Kasumi-1 (cell line): ENCODE results near the gene TRPM2.

ENCODE experiments used
- DNase-seq, 2 experiments: peaks; one replicate each; lab custom pipeline; 2025; lab: John Stamatoyannopoulos, UW

Gene TRPM2

GRCh38 chr21:44322621-44323325 lies 30.6 kb upstream of the TRPM2 start:
- DNase-seq, result no peak

DNA sequence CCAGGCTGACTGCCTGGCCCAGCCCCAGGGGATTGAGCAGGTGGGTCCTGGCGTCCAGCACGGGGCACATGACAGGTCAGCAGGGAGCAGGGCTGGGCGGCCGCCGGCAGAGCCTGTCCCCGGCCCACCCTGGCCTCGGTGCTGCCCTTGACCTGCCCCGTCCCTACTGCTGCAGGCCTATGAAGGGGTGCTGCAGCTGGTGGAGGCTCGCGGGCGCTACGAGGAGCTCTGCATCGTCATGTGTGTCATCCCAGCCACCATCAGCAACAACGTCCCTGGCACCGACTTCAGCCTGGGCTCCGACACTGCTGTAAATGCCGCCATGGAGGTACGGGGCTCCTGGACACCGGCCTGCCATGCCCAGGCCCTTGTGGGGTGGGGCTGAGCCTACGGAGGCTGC lies 29.8 kb upstream of the TRPM2 start:
- no peak for DNase-seq

GRCh38 chr21:44324106-44324853 lies 29.1 kb upstream of the TRPM2 start:
- no peak for DNase-seq

- DNase-seq, result no peak
These were observed 28.6 kb upstream of the TRPM2 start for GRCh38 chr21:44324854-44325107.

DNA sequence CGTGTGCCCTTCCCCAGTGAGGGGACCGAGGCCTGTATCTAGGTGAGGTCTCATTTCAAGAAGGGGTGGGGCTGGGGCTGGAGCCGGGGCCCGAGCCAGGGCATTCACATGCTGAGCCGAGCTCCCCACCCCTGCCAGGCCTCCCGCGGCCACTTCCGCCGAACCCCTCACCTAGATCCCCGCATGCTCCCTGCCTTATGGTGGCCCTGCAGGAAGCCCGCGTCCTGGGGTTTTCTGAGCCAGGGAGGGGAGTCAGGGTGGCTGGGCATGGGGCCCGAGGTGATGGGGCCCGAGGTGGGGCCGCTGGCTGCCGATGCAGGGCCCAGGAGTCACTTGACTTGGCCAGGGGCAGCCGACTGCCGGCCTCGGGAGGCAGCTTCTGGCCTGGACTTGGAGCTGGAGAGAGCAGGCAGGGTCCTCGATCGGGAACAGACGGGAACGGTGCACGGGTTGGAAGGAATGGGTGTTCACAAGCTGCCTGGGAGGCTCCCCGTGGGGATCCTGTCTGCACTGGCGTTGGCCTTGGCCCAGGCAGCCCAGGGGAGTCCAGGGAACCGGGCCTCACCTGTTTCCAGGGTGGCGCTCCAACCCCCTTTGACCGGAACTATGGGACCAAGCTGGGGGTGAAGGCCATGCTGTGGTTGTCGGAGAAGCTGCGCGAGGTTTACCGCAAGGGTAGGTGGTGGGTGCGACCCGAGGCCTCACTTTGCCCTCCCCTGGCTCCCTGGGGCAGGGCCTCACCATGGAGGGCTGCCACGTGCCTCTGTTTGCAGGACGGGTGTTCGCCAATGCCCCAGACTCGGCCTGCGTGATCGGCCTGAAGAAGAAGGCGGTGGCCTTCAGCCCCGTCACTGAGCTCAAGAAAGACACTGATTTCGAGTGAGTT lies 27.8 kb upstream of the TRPM2 start:
- no peak for DNase-seq

DNA sequence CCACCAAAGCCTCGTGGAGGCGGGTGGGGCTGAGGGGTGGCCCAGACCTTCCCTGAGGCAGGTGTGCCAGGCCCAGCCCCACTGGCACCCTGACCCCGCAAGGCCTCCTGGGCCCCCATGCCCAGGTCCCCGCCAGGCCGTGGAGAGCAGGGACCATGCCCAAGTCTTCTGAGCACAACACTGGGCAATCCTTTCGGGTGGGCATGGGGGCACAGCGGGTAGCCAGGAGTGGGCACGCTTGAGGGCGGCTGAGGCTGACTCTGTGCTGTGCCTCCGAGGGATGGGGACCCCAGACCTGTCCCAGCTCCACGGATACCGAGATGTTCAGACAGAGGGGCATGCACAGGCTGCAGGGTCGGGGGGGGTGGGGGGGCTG lies 27.2 kb upstream of the TRPM2 start:
- DNase-seq, result no peak

DNA sequence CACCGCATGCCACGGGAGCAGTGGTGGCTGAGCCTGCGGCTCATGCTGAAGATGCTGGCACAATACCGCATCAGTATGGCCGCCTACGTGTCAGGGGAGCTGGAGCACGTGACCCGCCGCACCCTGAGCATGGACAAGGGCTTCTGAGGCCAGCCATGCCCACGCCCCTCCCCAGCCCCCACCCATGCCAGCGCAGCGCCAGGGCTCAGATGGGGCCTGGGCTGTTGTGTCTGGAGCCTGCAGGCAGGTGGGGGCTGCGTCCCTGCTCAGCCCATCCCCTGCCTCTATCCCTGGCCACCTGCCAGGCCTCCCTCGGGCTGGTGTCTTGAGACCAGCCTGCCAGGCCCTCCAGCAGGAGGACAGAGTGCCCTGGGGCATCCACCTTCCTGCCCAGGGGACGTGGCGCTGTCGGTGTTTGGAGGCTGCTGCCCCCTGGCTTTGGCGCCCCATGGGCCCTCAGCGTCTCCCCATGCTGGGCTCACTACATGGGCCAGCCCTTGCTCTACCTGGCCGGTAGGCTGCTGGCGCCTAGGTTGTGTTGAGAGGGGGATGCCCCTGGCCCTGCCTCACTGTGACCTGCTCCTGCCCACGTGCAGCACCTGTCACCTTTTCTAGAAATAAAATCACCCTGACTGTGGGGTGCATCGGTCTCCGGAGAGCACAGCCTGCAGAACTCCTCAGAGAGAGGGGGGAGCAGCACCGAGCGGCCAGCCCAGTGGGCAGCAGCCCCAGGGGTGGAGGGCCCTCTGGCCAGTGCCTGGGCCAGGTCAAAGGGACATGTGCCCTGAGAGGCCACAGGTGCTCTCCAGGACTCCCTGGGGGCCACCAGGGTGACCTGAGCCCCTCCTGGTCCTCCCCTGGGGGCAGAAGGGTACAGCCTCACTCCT lies 26.5 kb upstream of the TRPM2 start:
- no peak for DNase-seq

DNA sequence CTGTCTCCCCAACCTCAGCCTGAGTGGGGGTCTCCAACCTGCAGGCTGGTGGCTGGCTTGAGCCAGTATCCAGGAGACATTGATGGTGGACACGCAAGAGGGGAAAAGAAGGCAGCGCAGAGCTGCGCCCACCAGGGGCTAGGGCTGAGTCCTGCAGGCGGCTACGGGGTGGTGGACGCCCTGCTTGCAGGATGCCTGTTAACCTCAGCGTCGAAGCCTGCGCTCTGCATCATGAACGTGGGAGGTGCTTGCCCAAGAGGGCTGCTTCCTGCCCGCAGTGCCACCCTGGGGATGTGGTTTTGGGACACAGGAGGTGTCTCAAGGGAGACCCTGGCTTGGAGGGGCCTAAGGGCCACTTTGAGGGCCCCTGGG lies 25.8 kb upstream of the TRPM2 start:
- no peak for DNase-seq

DNA sequence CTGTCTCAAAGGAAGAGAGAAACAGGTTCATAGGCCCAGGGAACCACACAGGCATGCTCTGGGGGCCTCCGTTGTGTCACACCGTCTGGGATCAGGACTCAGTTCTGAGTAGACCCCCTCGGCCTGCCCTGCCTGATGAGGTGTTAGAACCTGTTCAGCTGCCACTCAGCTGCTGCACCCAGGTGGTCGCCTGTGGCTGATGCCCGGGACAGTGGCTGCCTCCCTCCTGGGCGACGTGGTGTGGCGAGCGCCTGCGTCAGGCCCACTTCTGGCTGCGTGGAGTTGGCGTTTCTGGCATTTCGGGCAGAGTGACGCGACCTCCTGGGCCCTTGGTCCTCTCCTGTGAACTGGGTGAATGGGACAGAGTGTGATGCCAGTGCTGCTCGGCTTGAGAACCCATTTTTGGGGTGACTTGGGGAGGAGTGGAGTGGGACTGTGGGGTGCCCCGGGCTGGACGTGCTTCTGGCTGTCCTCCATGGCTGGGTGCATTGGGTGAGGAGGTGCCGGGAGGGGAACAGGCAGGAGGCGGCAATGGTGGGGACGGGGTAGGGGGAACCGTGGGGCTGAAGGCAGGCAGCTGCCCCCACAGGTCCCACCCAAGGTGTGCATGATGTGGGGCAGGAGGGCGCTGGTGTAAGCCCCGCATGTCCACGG lies 25.1 kb upstream of the TRPM2 start:
- no peak for DNase-seq

GRCh38 chr21:44329086-44329889 lies 24.1 kb upstream of the TRPM2 start:
- DNase-seq, result no peak

GRCh38 chr21:44329971-44330681 lies 23.3 kb upstream of the TRPM2 start:
- DNase-seq, result no peak

GRCh38 chr21:44330698-44331097 lies 22.7 kb upstream of the TRPM2 start:
- no peak for DNase-seq

DNA sequence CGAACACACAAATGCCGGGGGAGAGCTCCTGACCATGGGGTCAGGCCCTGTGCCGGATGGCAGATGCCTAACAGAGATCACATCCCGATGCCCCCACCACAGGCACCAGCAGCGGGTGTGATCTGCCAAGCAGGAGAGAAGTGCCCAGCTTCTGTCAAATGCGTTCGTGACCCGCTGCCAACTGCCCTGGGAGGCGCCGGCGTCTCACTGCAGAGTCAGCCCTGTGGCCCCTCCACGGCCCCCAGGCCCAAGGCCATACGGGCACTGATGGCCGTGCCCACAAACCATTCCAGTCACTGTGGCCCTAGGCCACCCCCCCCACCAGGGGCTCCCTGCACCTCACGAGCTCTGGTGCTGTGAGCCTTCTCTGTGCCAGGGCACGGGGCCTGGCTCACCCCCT lies 22.2 kb upstream of the TRPM2 start:
- DNase-seq, result no peak

GRCh38 chr21:44331650-44332307 lies 21.6 kb upstream of the TRPM2 start:
- DNase-seq, result no peak

DNA sequence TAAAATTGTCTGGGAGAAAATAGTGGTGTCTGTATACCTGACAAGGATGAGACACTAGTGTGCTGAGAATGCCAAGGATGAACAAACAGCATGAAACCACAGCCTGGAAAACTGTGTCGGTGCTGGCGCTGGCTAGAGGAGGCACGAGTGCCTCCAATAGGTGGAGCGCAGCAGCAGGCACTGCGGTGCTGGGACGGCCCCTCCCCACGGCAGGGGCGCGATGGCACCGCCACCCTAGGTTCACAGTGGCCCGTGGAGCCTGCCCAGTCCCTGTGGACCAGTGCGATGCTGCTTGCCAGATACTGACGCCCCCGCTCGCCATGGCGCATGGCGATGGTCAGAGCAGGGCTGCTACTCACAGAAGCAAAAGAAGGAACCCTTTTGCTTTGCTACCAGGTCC lies 21.0 kb upstream of the TRPM2 start:
- no peak for DNase-seq

- no peak for DNase-seq
These were observed 20.5 kb upstream of the TRPM2 start for GRCh38 chr21:44332965-44333364.

GRCh38 chr21:44333509-44334328 lies 19.7 kb upstream of the TRPM2 start:
- no peak for DNase-seq

- DNase-seq, result no peak
These were observed 18.9 kb upstream of the TRPM2 start for GRCh38 chr21:44334329-44335030.
